GM18502 (cell line): ENCODE data around the gene FSHB.
A peak's percentile ranks its signal among the peaks of the same experiment; 100 is the strongest.
"Not testable (repeated sequence)": the region's sequence is repeated elsewhere in the genome, so short reads cannot be mapped to it uniquely, and the experiment has no call there.

Experiments
- ATAC-seq: cut with Tn5 transposase; IDR thresholded peaks from one replicate; pipeline ENCODE4 v1.9.1; 2021; ENCODE audit warnings: mild to moderate bottlenecking; ENCODE audit not compliant: unreplicated experiment, poor library complexity

Gene FSHB

GRCh38 chr11:30230714-30231113 lies at the start of gene FSHB:
TSS of gene FSHB (plus strand) at chr11:30231014. CDS start at chr11:30231903, 889 bp downstream.
- no peak for ATAC-seq

GRCh38 chr11:30186748-30187147 lies 44.1 kb upstream of the FSHB start:
- ATAC-seq = no peak

- no peak for ATAC-seq
These were observed 38.2 kb upstream of the FSHB start for GRCh38 chr11:30192620-30193019.

GRCh38 chr11:30196400-30197206 lies 34.2 kb upstream of the FSHB start:
- peak; percentile 97 for ATAC-seq

- ATAC-seq = no peak
These were observed 32.9 kb upstream of the FSHB start for GRCh38 chr11:30197869-30198268.

GRCh38 chr11:30202989-30203388 lies 27.8 kb upstream of the FSHB start:
- not testable (repeated sequence) for ATAC-seq

- no peak for ATAC-seq
These were observed 27.0 kb upstream of the FSHB start for GRCh38 chr11:30203850-30204249.

GRCh38 chr11:30206249-30206996 lies 24.4 kb upstream of the FSHB start:
- peak; percentile 84 for ATAC-seq

GRCh38 chr11:30210357-30210756 lies 20.5 kb upstream of the FSHB start:
- ATAC-seq = no peak

- no peak for ATAC-seq
These were observed 14.3 kb upstream of the FSHB start for GRCh38 chr11:30216534-30216933.

- no peak for ATAC-seq
These were observed 12.5 kb upstream of the FSHB start for GRCh38 chr11:30218278-30218677.

- no peak for ATAC-seq
These were observed 5.2 kb upstream of the FSHB start for GRCh38 chr11:30225642-30226041.

- ATAC-seq = no peak
These were observed 2.4 kb upstream of the FSHB start for GRCh38 chr11:30228323-30228884.

GRCh38 chr11:30239025-30239424 lies 8.2 kb downstream of the FSHB start:
- ATAC-seq = no peak

GRCh38 chr11:30244265-30244664 lies 13.5 kb downstream of the FSHB start:
- ATAC-seq = no peak

- ATAC-seq = no peak
These were observed 14.8 kb downstream of the FSHB start for GRCh38 chr11:30245621-30246020.

GRCh38 chr11:30254307-30255298 lies 23.8 kb downstream of the FSHB start:
- no peak for ATAC-seq

GRCh38 chr11:30255637-30256036 lies 24.8 kb downstream of the FSHB start:
- ATAC-seq = no peak

- ATAC-seq = no peak
These were observed 26.2 kb downstream of the FSHB start for GRCh38 chr11:30257058-30257457.

GRCh38 chr11:30258679-30259078 lies 27.9 kb downstream of the FSHB start:
- ATAC-seq = no peak
